ENCODE measurements around the gene MYH15.

The MYH15 gene

GRCh38 chr3:108394016-108394415, 116.4 kb downstream of the MYH15 start:
- no peaks in the 10 kb centered on the region for H3K9me3 ChIP-seq (ENCODE audit: control insufficient read depth, low read length)
- no peaks in the 10 kb centered on the region for H3K4me1 ChIP-seq (ENCODE audit: control insufficient read depth, insufficient read depth, low read depth, low read length)
- no peak overlapping the region for H2AFZ ChIP-seq (ENCODE audit: low read depth, low read length)
- H2BK12ac ChIP-seq (ENCODE audit: low read length in 2 of 2): no peak overlapping the region
- H4K91ac ChIP-seq (ENCODE audit: low read length): no peak overlapping the region
- no peak overlapping the region for H3K9ac ChIP-seq (ENCODE audit: low read length)
- H2BK15ac ChIP-seq (ENCODE audit: low read depth, poor library complexity, severe bottlenecking): no peak overlapping the region
- no peak overlapping the region for H3K14ac ChIP-seq (ENCODE audit: low read length in 2 of 2)
- H3K27ac ChIP-seq (ENCODE audit: low read length, poor library complexity, severe bottlenecking): no peak overlapping the region
- DNase-seq: no peak
- peaks cover 0 to 8% of the 10 kb centered on the region in 2 experiments for H3K27me3 ChIP-seq (ENCODE audit: control insufficient read depth in 1 of 2, insufficient read depth in 1 of 2, low read length in 2 of 2)
- no peak overlapping the region for H4K8ac ChIP-seq (ENCODE audit: low read length)
- H3K4me2 ChIP-seq (ENCODE audit: low read length, poor library complexity, severe bottlenecking): no peak overlapping the region
- 95% methylated on average over 2 of the region's 2 CpGs for WGBS
- no peak overlapping the region for H3K23ac ChIP-seq (ENCODE audit: low read length in 2 of 2)
- H2BK120ac ChIP-seq (ENCODE audit: low read depth, low read length): no peak overlapping the region
- H3K4me3 ChIP-seq (ENCODE audit: insufficient read depth in 1 of 2, low read depth in 1 of 2, low read length in 2 of 2): no peak overlapping the region
- no peak overlapping the region for H2BK5ac ChIP-seq (ENCODE audit: low read depth, low read length, poor library complexity, severe bottlenecking)
- H2AK5ac ChIP-seq (ENCODE audit: low read length, severe bottlenecking): no peak overlapping the region
- no peaks in the 10 kb centered on the region for H3K79me1 ChIP-seq (replicated peaks; ENCODE audit: low read length, poor library complexity, severe bottlenecking)
- H3K4ac ChIP-seq (ENCODE audit: low read depth in 1 of 2, low read length in 2 of 2): no peak overlapping the region
- H3K36me3 ChIP-seq (ENCODE audit: control insufficient read depth in 1 of 2, insufficient read depth in 2 of 2, low read depth in 1 of 2, low read length in 2 of 2): no peaks in the 10 kb centered on the region
- no peak overlapping the region for H3K18ac ChIP-seq (ENCODE audit: low read depth in 1 of 2, low read length in 2 of 2)

GRCh38 chr3:108393128-108393900, 117.1 kb downstream of the MYH15 start:
- Histone ChIP-seq H3K36me3 (ENCODE audit: control insufficient read depth in 1 of 2, insufficient read depth in 2 of 2, low read depth in 1 of 2, low read length in 2 of 2) (no peaks in the 10 kb centered on the region), H3K27ac (ENCODE audit: low read length, poor library complexity, severe bottlenecking) (no peak overlapping the region), H4K91ac (ENCODE audit: low read length) (no peak overlapping the region), H3K23ac (ENCODE audit: low read length in 2 of 2) (no peak overlapping the region), H2BK5ac (ENCODE audit: low read depth, low read length, poor library complexity, severe bottlenecking) (no peak overlapping the region), H3K79me1 (replicated peaks; ENCODE audit: low read length, poor library complexity, severe bottlenecking) (no peaks in the 10 kb centered on the region), H4K8ac (ENCODE audit: low read length) (no peak overlapping the region), H3K4me2 (ENCODE audit: low read length, poor library complexity, severe bottlenecking) (no peak overlapping the region), H3K9me3 (ENCODE audit: control insufficient read depth, low read length) (no peaks in the 10 kb centered on the region), H3K4ac (ENCODE audit: low read depth in 1 of 2, low read length in 2 of 2) (no peak overlapping the region), H3K18ac (ENCODE audit: low read depth in 1 of 2, low read length in 2 of 2) (no peak overlapping the region), H2AK5ac (ENCODE audit: low read length, severe bottlenecking) (no peak overlapping the region), H2BK15ac (ENCODE audit: low read depth, poor library complexity, severe bottlenecking) (no peak overlapping the region), H3K4me1 (ENCODE audit: control insufficient read depth, insufficient read depth, low read depth, low read length) (no peaks in the 10 kb centered on the region), H3K9ac (ENCODE audit: low read length) (no peak overlapping the region), H2BK12ac (ENCODE audit: low read length in 2 of 2) (no peak overlapping the region), H3K4me3 (ENCODE audit: insufficient read depth in 1 of 2, low read depth in 1 of 2, low read length in 2 of 2) (no peak overlapping the region), H3K14ac (ENCODE audit: low read length in 2 of 2) (no peak overlapping the region), H2AFZ (ENCODE audit: low read depth, low read length) (no peak overlapping the region), H2BK120ac (ENCODE audit: low read depth, low read length) (no peak overlapping the region), H3K27me3 (ENCODE audit: control insufficient read depth in 1 of 2, insufficient read depth in 1 of 2, low read length in 2 of 2) (peaks cover 0 to 10% of the 10 kb centered on the region in 2 experiments)
- WGBS: 100% methylated on average over 2 of the region's 3 CpGs
- DNase-seq: no peak

DNA sequence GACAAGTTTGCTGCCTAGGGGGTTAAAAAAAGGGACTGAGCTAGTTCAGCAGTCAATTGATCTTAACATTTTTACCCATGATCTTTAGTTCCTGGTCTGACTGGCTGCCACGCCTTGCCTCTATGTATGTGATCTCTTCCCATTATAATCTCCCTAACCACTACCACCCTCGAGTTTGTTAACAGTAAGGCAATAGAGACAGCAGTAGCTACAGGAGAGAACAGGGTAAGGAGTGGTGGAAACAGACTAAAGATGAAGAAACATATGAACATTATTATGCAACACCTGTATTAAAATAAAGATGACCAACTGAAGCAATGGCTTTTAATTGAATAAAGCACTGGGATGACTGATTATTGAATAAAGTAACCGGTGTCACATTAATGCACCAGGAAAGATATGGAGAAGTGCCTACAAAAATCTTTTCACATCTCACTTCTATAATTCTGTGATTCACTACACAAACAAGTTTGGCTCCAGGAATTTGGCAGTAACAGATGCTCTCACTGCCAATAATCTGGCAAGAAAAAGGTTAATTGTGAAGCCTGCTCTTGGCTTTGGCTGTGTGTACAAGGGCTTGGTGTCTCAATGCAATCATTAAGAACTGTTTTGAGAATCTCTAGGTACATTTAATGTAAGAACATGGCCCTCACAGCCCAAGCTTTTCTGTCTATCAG, 118.3 kb downstream of the MYH15 start:
- DNase-seq: no peak
- H3K4me3 ChIP-seq (ENCODE audit: insufficient read depth in 1 of 2, low read depth in 1 of 2, low read length in 2 of 2): no peak overlapping the region
- H3K4me2 ChIP-seq (ENCODE audit: low read length, poor library complexity, severe bottlenecking): no peak overlapping the region
- no peak overlapping the region for H4K8ac ChIP-seq (ENCODE audit: low read length)
- H3K23ac ChIP-seq (ENCODE audit: low read length in 2 of 2): no peak overlapping the region
- no peaks in the 10 kb centered on the region for H3K36me3 ChIP-seq (ENCODE audit: control insufficient read depth in 1 of 2, insufficient read depth in 2 of 2, low read depth in 1 of 2, low read length in 2 of 2)
- 80% methylated on average over 1 of the region's 3 CpGs for WGBS
- no peak overlapping the region for H3K18ac ChIP-seq (ENCODE audit: low read depth in 1 of 2, low read length in 2 of 2)
- no peak overlapping the region for H2AFZ ChIP-seq (ENCODE audit: low read depth, low read length)
- no peak overlapping the region for H2BK15ac ChIP-seq (ENCODE audit: low read depth, poor library complexity, severe bottlenecking)
- H3K79me1 ChIP-seq (replicated peaks; ENCODE audit: low read length, poor library complexity, severe bottlenecking): no peaks in the 10 kb centered on the region
- no peak overlapping the region for H2BK120ac ChIP-seq (ENCODE audit: low read depth, low read length)
- no peak overlapping the region for H3K4ac ChIP-seq (ENCODE audit: low read depth in 1 of 2, low read length in 2 of 2)
- no peaks in the 10 kb centered on the region for H3K9me3 ChIP-seq (ENCODE audit: control insufficient read depth, low read length)
- H2BK12ac ChIP-seq (ENCODE audit: low read length in 2 of 2): no peak overlapping the region
- no peak overlapping the region for H4K91ac ChIP-seq (ENCODE audit: low read length)
- no peak overlapping the region for H3K9ac ChIP-seq (ENCODE audit: low read length)
- H3K14ac ChIP-seq (ENCODE audit: low read length in 2 of 2): no peak overlapping the region
- H3K27me3 ChIP-seq (ENCODE audit: control insufficient read depth in 1 of 2, insufficient read depth in 1 of 2, low read length in 2 of 2): peaks cover 0 to 18% of the 10 kb centered on the region in 2 experiments
- no peak overlapping the region for H2AK5ac ChIP-seq (ENCODE audit: low read length, severe bottlenecking)
- no peaks in the 10 kb centered on the region for H3K4me1 ChIP-seq (ENCODE audit: control insufficient read depth, insufficient read depth, low read depth, low read length)
- no peak overlapping the region for H3K27ac ChIP-seq (ENCODE audit: low read length, poor library complexity, severe bottlenecking)
- no peak overlapping the region for H2BK5ac ChIP-seq (ENCODE audit: low read depth, low read length, poor library complexity, severe bottlenecking)

DNA sequence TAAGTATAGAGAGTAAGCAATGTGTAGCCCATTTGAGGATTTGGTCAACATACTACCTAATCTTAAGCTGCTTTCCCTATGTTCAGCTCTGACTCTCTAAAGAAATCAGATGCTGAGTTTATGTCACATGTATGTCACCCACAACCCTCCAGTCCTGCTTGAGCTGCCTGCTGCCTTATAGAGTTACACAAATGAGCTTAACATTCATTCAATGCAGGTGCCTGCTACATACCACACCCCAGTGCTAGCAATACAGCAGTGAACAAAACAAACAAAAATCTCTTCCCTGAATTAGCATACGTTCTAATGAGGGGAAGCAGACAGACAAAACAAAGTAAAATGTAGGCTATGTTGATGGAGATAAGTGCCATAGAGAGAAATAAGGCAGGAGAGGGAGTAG, 121.0 kb downstream of the MYH15 start:
- 83% methylated on average over 1 of the region's 1 CpG for WGBS
- Histone ChIP-seq H3K9me3 (ENCODE audit: control insufficient read depth, low read length) (no peaks in the 10 kb centered on the region), H2BK5ac (ENCODE audit: low read depth, low read length, poor library complexity, severe bottlenecking) (no peak overlapping the region), H3K14ac (ENCODE audit: low read length in 2 of 2) (no peak overlapping the region), H3K23ac (ENCODE audit: low read length in 2 of 2) (no peak overlapping the region), H4K8ac (ENCODE audit: low read length) (no peak overlapping the region), H3K4me1 (ENCODE audit: control insufficient read depth, insufficient read depth, low read depth, low read length) (no peaks in the 10 kb centered on the region), H3K4ac (ENCODE audit: low read depth in 1 of 2, low read length in 2 of 2) (no peak overlapping the region), H3K18ac (ENCODE audit: low read depth in 1 of 2, low read length in 2 of 2) (no peak overlapping the region), H3K27ac (ENCODE audit: low read length, poor library complexity, severe bottlenecking) (no peak overlapping the region), H3K36me3 (ENCODE audit: control insufficient read depth in 1 of 2, insufficient read depth in 2 of 2, low read depth in 1 of 2, low read length in 2 of 2) (no peaks in the 10 kb centered on the region), H3K9ac (ENCODE audit: low read length) (no peak overlapping the region), H3K27me3 (ENCODE audit: control insufficient read depth in 1 of 2, insufficient read depth in 1 of 2, low read length in 2 of 2) (peaks cover 0 to 21% of the 10 kb centered on the region in 2 experiments), H3K4me2 (ENCODE audit: low read length, poor library complexity, severe bottlenecking) (no peak overlapping the region), H3K79me1 (replicated peaks; ENCODE audit: low read length, poor library complexity, severe bottlenecking) (no peaks in the 10 kb centered on the region), H3K4me3 (ENCODE audit: insufficient read depth in 1 of 2, low read depth in 1 of 2, low read length in 2 of 2) (no peak overlapping the region), H2BK12ac (ENCODE audit: low read length in 2 of 2) (no peak overlapping the region), H4K91ac (ENCODE audit: low read length) (no peak overlapping the region), H2BK15ac (ENCODE audit: low read depth, poor library complexity, severe bottlenecking) (no peak overlapping the region), H2AFZ (ENCODE audit: low read depth, low read length) (no peak overlapping the region), H2AK5ac (ENCODE audit: low read length, severe bottlenecking) (no peak overlapping the region), H2BK120ac (ENCODE audit: low read depth, low read length) (no peak overlapping the region)
- no peak for DNase-seq
